ENCODE results near the gene FADS6. TPM values are rescaled to one million over a fixed set of nuclear protein-coding genes. Genes with fewer than 3 reads are reported as not detected.

The FADS6 gene
- total RNA-seq, 1 experiment from 2014 or later: not detected

GRCh38 chr17:74922172-74922571 lies 28.7 kb upstream of the FADS6 start:
- intact Hi-C loops (cut with micrococcal nuclease): no loop called here
- H3K9me2 ChIP-seq (replicated peaks; ENCODE audit: low read length): no peaks in the 10 kb centered on the region
- no peaks in the 10 kb centered on the region for H3K79me2 ChIP-seq (ENCODE audit: low read length)
- peaks cover 31% of the 10 kb centered on the region for H3K27me3 ChIP-seq (ENCODE audit: low read length)
- no peak for ATAC-seq
- H3K4me3 ChIP-seq (ENCODE audit: low read length): no peak overlapping the region
- H3K36me3 ChIP-seq (ENCODE audit: low read depth, low read length): no peaks in the 10 kb centered on the region
- H3K27ac ChIP-seq (ENCODE audit: low read length): no peak overlapping the region
- TF ChIP-seq EZH2 (IDR thresholded peaks at IDR 0.05; ENCODE audit: low read length, unreplicated experiment): no peak
- TF ChIP-seq CTCF (conservative IDR thresholded peaks at IDR 0.05; ENCODE audit: low read depth, low read length): no peak
- no peak for TF ChIP-seq EZH2phosphoT487 (IDR thresholded peaks at IDR 0.05; ENCODE audit: borderline replicate concordance, low read length)
- H2AFZ ChIP-seq (ENCODE audit: low read length): no peak overlapping the region
- no peak overlapping the region for H3K9ac ChIP-seq (ENCODE audit: low read length)
- no peak for DNase-seq
- no TSS peak for BruUV-seq (replicated peaks)
- H3F3A ChIP-seq (ENCODE audit: low read length, unreplicated experiment): no peaks in the 10 kb centered on the region
- ChIA-PET POLR2A (ENCODE audit: unreplicated experiment) (no interaction called here), CTCF (interaction anchor here (0.8 kb wide), 1 partner anchor 97 kb away, joined by 3 read pairs; no protein-coding TSS in a partner anchor)
- H4K20me1 ChIP-seq (ENCODE audit: low read length): no peaks in the 10 kb centered on the region
- H3K9me3 ChIP-seq (ENCODE audit: low read length): no peaks in the 10 kb centered on the region
- H3K4me1 ChIP-seq (ENCODE audit: insufficient read depth, low read length): no peaks in the 10 kb centered on the region; the same call in 1 of the 2 replicates
- H3K4me2 ChIP-seq (ENCODE audit: low read length): no peak overlapping the region

DNA sequence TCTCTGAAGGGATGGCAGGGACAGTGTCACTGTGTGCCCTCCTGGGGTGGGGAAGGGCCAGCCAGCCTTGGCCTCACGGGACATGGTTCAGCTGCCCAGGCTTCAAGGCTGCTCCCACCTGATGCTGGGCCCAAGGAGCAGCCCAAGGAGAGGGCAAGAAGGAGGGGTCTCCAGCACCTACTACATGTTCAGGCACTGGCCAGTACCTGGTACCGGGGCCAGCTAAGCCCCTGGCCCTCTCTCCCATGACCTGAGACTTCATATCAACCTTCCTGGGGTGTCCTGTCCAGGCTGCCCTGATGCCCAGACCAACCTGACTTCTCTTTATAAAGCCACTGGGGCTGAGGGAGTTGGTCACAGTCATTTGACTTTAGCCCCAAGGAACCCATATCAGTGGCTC lies 28.3 kb upstream of the FADS6 start:
- ATAC-seq: no peak
- Histone ChIP-seq H3K27ac (ENCODE audit: low read length) (no peak overlapping the region), H3K27me3 (ENCODE audit: low read length) (peaks cover 31% of the 10 kb centered on the region)

More for the DNA sequence above, 28.3 kb upstream of the FADS6 start:
- Histone ChIP-seq H4K20me1 (ENCODE audit: low read length) (no peaks in the 10 kb centered on the region), H3F3A (ENCODE audit: low read length, unreplicated experiment) (no peaks in the 10 kb centered on the region), H3K9me2 (replicated peaks; ENCODE audit: low read length) (no peaks in the 10 kb centered on the region), H3K9ac (ENCODE audit: low read length) (no peak overlapping the region), H3K79me2 (ENCODE audit: low read length) (no peaks in the 10 kb centered on the region), H2AFZ (ENCODE audit: low read length) (no peak overlapping the region), H3K4me3 (ENCODE audit: low read length) (no peak overlapping the region), H3K4me2 (ENCODE audit: low read length) (no peak overlapping the region), H3K36me3 (ENCODE audit: low read depth, low read length) (no peaks in the 10 kb centered on the region), H3K4me1 (ENCODE audit: insufficient read depth, low read length) (no peaks in the 10 kb centered on the region; the same call in 1 of the 2 replicates), H3K9me3 (ENCODE audit: low read length) (no peaks in the 10 kb centered on the region)
- no peak for DNase-seq
- CTCF ChIA-PET: no interaction called here
- POLR2A ChIA-PET (ENCODE audit: unreplicated experiment): no interaction called here
- TF ChIP-seq EZH2 (IDR thresholded peaks at IDR 0.05; ENCODE audit: low read length, unreplicated experiment) (no peak), EZH2phosphoT487 (IDR thresholded peaks at IDR 0.05; ENCODE audit: borderline replicate concordance, low read length) (no peak), CTCF (conservative IDR thresholded peaks at IDR 0.05; ENCODE audit: low read depth, low read length) (no peak)
- BruUV-seq (replicated peaks): no TSS peak
- intact Hi-C loops (cut with micrococcal nuclease): no loop called here

Measured in PC-3 (cell line).